OCI-LY1 (cell line): Measurements from ENCODE around the gene ATP2B2.

ENCODE experiments used
- H2AFZ ChIP-seq: fragments of 200-600 bp; sonication (generic), shearing (Covaris generic); 2 replicates; pipeline ENCODE4 v1.6.0; 2014; ENCODE audit warnings: antibody characterized with exemption, mild to moderate bottlenecking, low read length
- H3F3A ChIP-seq: fragments of 200-600 bp; sonication (generic), shearing (Covaris generic); 2 replicates; pipeline ENCODE4 v1.6.0; 2014; ENCODE audit warnings: mild to moderate bottlenecking, antibody characterized with exemption, low read length, moderate library complexity; ENCODE audit not compliant: insufficient read depth
- H3K27ac ChIP-seq: fragments of 200-600 bp; sonication (generic); 2 replicates; pipeline ENCODE4 v1.5.1; 2014; ENCODE audit warnings: low read length, mixed run types, mild to moderate bottlenecking, low read depth; ENCODE audit not compliant: poor library complexity, severe bottlenecking
- H3K27me3 ChIP-seq: fragments of 200-600 bp; sonication (generic); 2 replicates; pipeline ENCODE4 v1.6.0; 2014; ENCODE audit warnings: antibody characterized with exemption, mild to moderate bottlenecking, low read length, moderate library complexity; ENCODE audit not compliant: insufficient read depth
- H3K36me3 ChIP-seq: fragments of 200-600 bp; sonication (generic); 2 replicates; pipeline ENCODE4 v1.6.1; 2014; ENCODE audit warnings: mild to moderate bottlenecking, antibody characterized with exemption, low read length, moderate library complexity, mixed read lengths; ENCODE audit not compliant: insufficient read depth
- H3K4me1 ChIP-seq: fragments of 200-600 bp; sonication (generic); 2 replicates; pipeline ENCODE4 v1.5.1; 2014; ENCODE audit warnings: mild to moderate bottlenecking, low read length, moderate library complexity; ENCODE audit not compliant: insufficient read depth, severe bottlenecking
- H3K4me2 ChIP-seq: fragments of 200-600 bp; sonication (generic), shearing (Covaris generic); 2 replicates; pipeline ENCODE4 v1.6.1; 2014; ENCODE audit warnings: low read length
- H3K4me3 ChIP-seq: fragments of 200-600 bp; sonication (generic); 2 replicates; pipeline ENCODE4 v1.5.1; 2014; ENCODE audit warnings: low read length, low read depth, mild to moderate bottlenecking, mixed read lengths; ENCODE audit not compliant: poor library complexity, severe bottlenecking
- H3K79me2 ChIP-seq: fragments of 200-600 bp; shearing (Covaris generic); 2 replicates; pipeline ENCODE4 v1.6.1; 2016; ENCODE audit warnings: mixed run types, low read length, mixed read lengths; ENCODE audit not compliant: insufficient read depth
- H3K9ac ChIP-seq: fragments of 200-600 bp; sonication (generic), shearing (Covaris generic); 2 replicates; pipeline ENCODE4 v1.6.1; 2014; ENCODE audit warnings: mild to moderate bottlenecking, low read length, mixed read lengths
- H3K9me2 ChIP-seq: fragments of 200-600 bp; sonication (generic), shearing (Covaris generic); 2 replicates; pipeline ENCODE4 v1.6.1; 2014; ENCODE audit warnings: low read depth, mild to moderate bottlenecking, low read length, mixed read lengths
- H3K9me3 ChIP-seq: fragments of 200-600 bp; shearing (Covaris generic); 2 replicates; pipeline ENCODE4 v1.6.1; 2014; ENCODE audit warnings: low read length, mixed read lengths
- H4K20me1 ChIP-seq: fragments of 200-600 bp; sonication (generic), shearing (Covaris generic); 2 replicates; pipeline ENCODE4 v1.6.0; 2016; ENCODE audit warnings: mild to moderate bottlenecking, low read length; ENCODE audit not compliant: insufficient read depth
- CTCF ChIP-seq: fragments of 200-600 bp; sonication (generic), shearing (Covaris generic); IDR thresholded peaks from 2 replicates; pipeline ENCODE4 v1.5.1; 2017; ENCODE audit warnings: mild to moderate bottlenecking, antibody characterized with exemption, low read length, moderate library complexity, mixed read lengths
- EZH2 ChIP-seq: fragments of 200-600 bp; sonication (generic), shearing (Covaris generic); IDR thresholded peaks from 2 replicates; pipeline ENCODE4 v1.8.0; 2017; ENCODE audit warnings: borderline replicate concordance, mixed run types, mild to moderate bottlenecking, antibody characterized with exemption, low read length, moderate library complexity, mixed read lengths

Gene ATP2B2

GRCh38 chr3:10375296-10376053 lies 129.9 kb downstream of the ATP2B2 start:
- H3K27me3 ChIP-seq: peaks cover 5% of the 10 kb centered on the region; the same call in 1 of the 2 replicates
- no peaks in the 10 kb centered on the region for H3K4me1 ChIP-seq
- no peaks in the 10 kb centered on the region for H3K9me3 ChIP-seq
- H3K9me2 ChIP-seq: no peaks in the 10 kb centered on the region
- H4K20me1 ChIP-seq: no peaks in the 10 kb centered on the region
- no peak overlapping the region for H3K4me2 ChIP-seq
- H3K27ac ChIP-seq: no peak overlapping the region
- H3K36me3 ChIP-seq: no peaks in the 10 kb centered on the region
- no peaks in the 10 kb centered on the region for H3F3A ChIP-seq
- no peaks in the 10 kb centered on the region for H3K79me2 ChIP-seq
- H2AFZ ChIP-seq: no peak overlapping the region
- H3K4me3 ChIP-seq: no peak overlapping the region
- no peak overlapping the region for H3K9ac ChIP-seq
- TF ChIP-seq CTCF (no peak), EZH2 (no peak)

GRCh38 chr3:10374311-10374710 lies 131.1 kb downstream of the ATP2B2 start:
- Histone ChIP-seq H3K36me3 (no peaks in the 10 kb centered on the region), H3K9ac (no peak overlapping the region), H3K79me2 (no peaks in the 10 kb centered on the region), H3K4me1 (no peaks in the 10 kb centered on the region), H4K20me1 (no peaks in the 10 kb centered on the region), H3K27ac (no peak overlapping the region), H3K27me3 (peaks cover 5% of the 10 kb centered on the region; the same call in 1 of the 2 replicates), H3K4me3 (no peak overlapping the region), H3K9me2 (no peaks in the 10 kb centered on the region), H3K9me3 (no peaks in the 10 kb centered on the region), H3K4me2 (no peak overlapping the region), H2AFZ (no peak overlapping the region), H3F3A (no peaks in the 10 kb centered on the region)
- TF ChIP-seq EZH2 (no peak), CTCF (no peak)

- no peaks in the 10 kb centered on the region for H3K4me1 ChIP-seq
- no peaks in the 10 kb centered on the region for H3F3A ChIP-seq
- H3K9me3 ChIP-seq: no peaks in the 10 kb centered on the region
- no peak overlapping the region for H3K27ac ChIP-seq
- no peak overlapping the region for H3K4me2 ChIP-seq
- no peak overlapping the region for H3K9ac ChIP-seq
- H3K79me2 ChIP-seq: no peaks in the 10 kb centered on the region
- peaks cover 5% of the 10 kb centered on the region; the same call in 1 of the 2 replicates for H3K27me3 ChIP-seq
- H2AFZ ChIP-seq: no peak overlapping the region
- no peaks in the 10 kb centered on the region for H3K9me2 ChIP-seq
- H4K20me1 ChIP-seq: no peaks in the 10 kb centered on the region
- TF ChIP-seq EZH2: no peak
- no peak for TF ChIP-seq CTCF
- no peak overlapping the region for H3K4me3 ChIP-seq
- H3K36me3 ChIP-seq: no peaks in the 10 kb centered on the region
Observed at GRCh38 chr3:10373686-10374261, 131.6 kb downstream of the ATP2B2 start.
